Smooth muscle cell of bladder (primary cell): Measurements from ENCODE around the gene TSPAN2. TPM values are rescaled to one million over a fixed set of nuclear protein-coding genes. Genes with fewer than 3 reads are reported as not detected.

Source experiments
- total RNA-seq: library from RNA; depleted of rRNA; stranded (reverse); fragments of >200 nt; gene quantifications from 2 replicates; pipeline ENCODE4 v1.2.3, GENCODE V29; 2014

The TSPAN2 gene
- 3.5 and 34.8 TPM in 2 replicates for total RNA-seq

DNA sequence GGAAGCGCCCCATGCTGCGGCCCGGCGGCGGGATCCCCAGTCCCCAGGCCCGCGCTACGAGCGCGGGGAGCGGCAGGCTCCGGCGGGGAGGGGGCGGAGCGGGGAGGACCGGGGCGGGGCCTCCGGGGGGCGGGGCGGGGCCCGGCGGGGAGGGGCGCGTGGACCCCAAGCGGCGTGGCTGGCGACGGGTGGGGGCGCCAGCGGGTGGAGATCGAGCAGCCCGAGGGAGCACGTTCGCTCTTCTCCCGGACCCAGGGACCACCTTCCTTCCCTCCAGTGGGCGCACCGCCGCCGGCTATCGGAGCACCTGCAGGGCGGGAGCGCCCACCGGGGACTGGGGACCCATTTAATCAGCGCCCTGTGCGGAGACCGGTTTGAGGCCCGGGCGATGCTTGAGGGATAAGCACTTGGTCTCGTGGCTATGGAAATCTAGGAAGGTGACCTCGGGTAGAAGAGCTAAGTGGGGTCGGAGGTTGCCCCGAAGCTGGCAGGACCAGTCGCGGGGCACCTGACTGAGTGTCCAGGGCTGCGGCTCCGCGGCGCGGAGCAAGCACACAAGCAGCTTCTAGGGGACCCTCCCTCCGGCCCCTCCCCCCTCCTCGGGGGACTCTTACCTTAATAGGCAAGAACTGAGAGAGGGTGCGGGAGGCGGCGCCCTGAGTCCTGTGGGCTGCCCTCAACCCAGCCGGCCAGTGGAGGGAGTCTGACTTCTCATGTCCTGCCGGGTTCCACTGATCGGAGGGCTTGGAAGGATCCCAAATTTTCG lies at the start of gene TSPAN2:
Gene TSPAN2 (minus strand): TSS at position 84 of the 766 bp plus-strand sequence. CDS start 71 bp downstream, at position 13.

DNA sequence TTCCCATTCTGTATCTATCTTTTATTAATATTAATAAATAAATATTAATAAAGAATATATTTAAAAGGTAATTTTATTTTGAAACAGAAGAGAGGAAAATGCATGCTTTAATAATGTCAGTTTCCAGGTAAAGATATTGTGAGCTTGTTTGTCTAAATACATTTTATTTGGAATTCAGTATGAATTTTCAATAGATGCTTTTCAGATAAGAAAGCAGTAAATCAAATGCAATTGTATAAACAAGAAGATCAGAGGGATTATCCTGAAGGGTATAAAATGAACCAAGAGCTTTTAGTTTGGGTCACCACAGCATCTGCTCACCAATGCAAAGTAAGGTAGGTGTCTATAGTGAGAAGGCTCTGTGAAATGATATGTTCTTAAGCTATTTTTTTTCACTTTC lies 59.8 kb downstream of the TSPAN2 start, which contains the start of gene TSHB:
Gene TSHB (plus strand): TSS at position 301 of the 400 bp plus-strand sequence. CDS start 3,537 bp downstream, outside the sequence.

Other genes starting within 250 kb of the TSPAN2 start
- gene SYCP1, start 234.6 kb downstream of the TSPAN2 start, total RNA-seq: not detected in 2 replicates
- gene TSHB, start 59.7 kb downstream of the TSPAN2 start, total RNA-seq: not detected in 2 replicates
- 7.2 and 8.1 TPM in 2 replicates for gene NGF, start 248.7 kb upstream of the TSPAN2 start, total RNA-seq